ENCODE results near the gene EMC10. TPM values are rescaled to one million over a fixed set of nuclear protein-coding genes. Genes with fewer than 3 reads are reported as not detected.
A peak's percentile ranks its signal among the peaks of the same experiment; 100 is the strongest.

Gene EMC10
- polyA plus RNA-seq, 4 donors, result 115 to 189 (median 133) TPM

- no peak for DNase-seq (ENCODE audit: low read depth in 4 of 4, low spot score in 3 of 4)
These were observed 18.8 kb downstream of the EMC10 start for GRCh38 chr19:50495020-50495531.

- DNase-seq (ENCODE audit: low read depth in 4 of 4, low spot score in 3 of 4), result no peak
These were observed 20.1 kb downstream of the EMC10 start for GRCh38 chr19:50496189-50497021.

GRCh38 chr19:50497022-50497405 is 20.7 kb downstream of the EMC10 start:
- DNase-seq (ENCODE audit: low read depth in 4 of 4, low spot score in 3 of 4), result no peak

GRCh38 chr19:50498219-50499056 is 22.1 kb downstream of the EMC10 start:
- DNase-seq (ENCODE audit: low read depth in 4 of 4, low spot score in 3 of 4), result no peak

- no peak for DNase-seq (ENCODE audit: low read depth in 4 of 4, low spot score in 3 of 4)
These were observed 23.9 kb downstream of the EMC10 start for GRCh38 chr19:50500060-50500752.

- no peak for DNase-seq (ENCODE audit: low read depth in 4 of 4, low spot score in 3 of 4)
These were observed 24.4 kb downstream of the EMC10 start for GRCh38 chr19:50500753-50501151.

GRCh38 chr19:50501186-50501567 is 24.9 kb downstream of the EMC10 start:
- DNase-seq (ENCODE audit: low read depth in 4 of 4, low spot score in 3 of 4), result no peak

GRCh38 chr19:50501568-50502475 is 25.5 kb downstream of the EMC10 start:
- no peak for DNase-seq (ENCODE audit: low read depth in 4 of 4, low spot score in 3 of 4)

- DNase-seq (ENCODE audit: low read depth in 4 of 4, low spot score in 3 of 4), result no peak
These were observed 29.7 kb downstream of the EMC10 start for GRCh38 chr19:50505856-50506611.

- DNase-seq (ENCODE audit: low read depth in 4 of 4, low spot score in 3 of 4), result no peak
These were observed 30.4 kb downstream of the EMC10 start for GRCh38 chr19:50506700-50507099.

GRCh38 chr19:50507376-50507775 is 31.1 kb downstream of the EMC10 start:
- DNase-seq (ENCODE audit: low read depth in 4 of 4, low spot score in 3 of 4), result no peak

GRCh38 chr19:50508843-50509190 is 32.5 kb downstream of the EMC10 start:
- no peak for DNase-seq (ENCODE audit: low read depth in 4 of 4, low spot score in 3 of 4)

GRCh38 chr19:50509366-50509765 is 33.1 kb downstream of the EMC10 start:
- no peak for DNase-seq (ENCODE audit: low read depth in 4 of 4, low spot score in 3 of 4)

GRCh38 chr19:50510121-50510670 is 33.9 kb downstream of the EMC10 start:
- DNase-seq (ENCODE audit: low read depth in 4 of 4, low spot score in 3 of 4), result no peak

- peak in 1 of 4 donors; percentile 34 for DNase-seq (ENCODE audit: low read depth in 4 of 4, low spot score in 3 of 4)
These were observed 34.4 kb downstream of the EMC10 start for GRCh38 chr19:50510700-50511068.

- DNase-seq (ENCODE audit: low read depth in 4 of 4, low spot score in 3 of 4), result peak; percentile 97
These were observed 34.9 kb downstream of the EMC10 start, which contains the start of gene JOSD2 for GRCh38 chr19:50511069-50511822. TSS of gene JOSD2 (minus strand) at chr19:50511191. CDS start at chr19:50510431, 760 bp downstream.

- DNase-seq (ENCODE audit: low read depth in 4 of 4, low spot score in 3 of 4), result no peak
These were observed 36.0 kb downstream of the EMC10 start for GRCh38 chr19:50512112-50512998.

Measured in right renal pelvis (tissue), 4 donors.